Measurements from ENCODE around the gene TTLL12.

Gene TTLL12

DNA sequence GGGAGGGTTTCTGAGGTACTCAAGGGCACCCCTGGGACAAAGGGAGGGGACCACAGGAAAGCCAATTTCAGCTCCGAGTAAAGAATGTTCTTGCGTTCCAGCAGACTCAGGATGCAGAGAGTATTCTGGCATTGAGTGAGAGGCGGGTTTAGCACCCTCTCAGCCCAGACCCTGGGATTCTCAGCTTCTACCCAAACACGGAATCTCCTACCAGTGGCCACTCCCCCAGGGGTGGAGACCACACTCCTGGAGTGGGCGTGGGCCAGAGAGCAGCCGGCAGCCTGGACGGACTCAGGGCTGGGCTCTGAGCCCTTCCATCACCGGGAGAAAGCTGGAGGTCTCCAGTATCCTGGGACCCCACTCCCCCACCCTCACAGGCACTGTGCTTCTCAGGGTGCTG lies 26.1 kb upstream of the TTLL12 start:
- DNase-seq, result no peak

DNA sequence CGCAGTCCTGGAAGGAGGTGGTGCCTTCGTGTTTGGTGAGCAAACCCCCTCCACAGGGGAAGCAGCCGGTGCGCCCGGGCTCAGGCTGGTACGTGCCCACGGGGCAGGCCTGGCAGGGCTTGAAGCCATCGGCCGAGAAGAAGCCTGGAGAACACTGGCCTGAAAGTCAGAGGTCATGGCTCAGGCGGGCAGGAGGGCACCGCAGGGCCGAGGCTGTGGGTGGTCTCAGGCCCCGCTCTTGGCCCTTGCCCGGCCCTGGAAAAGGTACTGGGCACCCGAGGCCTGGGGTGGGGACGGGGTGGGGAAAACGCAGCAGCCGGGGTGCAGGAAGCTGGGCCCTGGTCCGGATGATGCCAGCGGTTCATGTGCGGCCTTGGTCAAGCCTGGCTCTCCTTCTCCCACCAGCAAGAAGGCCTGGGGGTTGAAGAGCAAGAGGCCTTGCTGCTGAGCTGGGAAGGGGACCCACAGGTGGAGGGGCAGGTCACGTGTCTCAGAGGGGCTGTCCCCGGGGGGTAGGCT lies 25.6 kb upstream of the TTLL12 start:
- no peak for DNase-seq

DNA sequence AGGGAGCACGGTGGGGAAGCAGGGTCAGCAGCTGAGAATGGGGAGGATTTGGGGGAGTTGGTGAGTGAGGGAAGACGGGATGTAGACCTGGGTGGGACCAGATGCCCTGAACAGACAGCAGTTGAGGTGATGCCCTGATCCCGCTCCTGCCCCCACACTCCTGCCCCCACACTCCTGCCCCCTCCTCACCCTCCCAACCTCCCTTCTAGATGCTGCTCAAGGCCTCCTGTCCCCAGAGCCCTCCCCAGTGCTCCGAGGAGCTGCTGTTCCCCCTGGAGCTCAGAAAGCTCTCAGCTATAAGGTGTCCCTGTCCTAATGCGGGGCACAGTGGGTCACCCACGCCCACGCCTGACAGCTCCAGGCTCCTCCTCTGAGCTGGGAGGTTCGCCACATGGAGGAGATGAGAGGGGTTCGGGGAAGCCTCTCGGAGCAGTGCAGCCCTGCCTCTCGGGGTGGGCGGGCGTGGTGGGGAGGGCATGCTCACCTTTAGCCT lies 25.1 kb upstream of the TTLL12 start:
- no peak for DNase-seq

- DNase-seq, result no peak
Observed at GRCh38 chr22:43210631-43211515, 23.9 kb upstream of the TTLL12 start.

DNA sequence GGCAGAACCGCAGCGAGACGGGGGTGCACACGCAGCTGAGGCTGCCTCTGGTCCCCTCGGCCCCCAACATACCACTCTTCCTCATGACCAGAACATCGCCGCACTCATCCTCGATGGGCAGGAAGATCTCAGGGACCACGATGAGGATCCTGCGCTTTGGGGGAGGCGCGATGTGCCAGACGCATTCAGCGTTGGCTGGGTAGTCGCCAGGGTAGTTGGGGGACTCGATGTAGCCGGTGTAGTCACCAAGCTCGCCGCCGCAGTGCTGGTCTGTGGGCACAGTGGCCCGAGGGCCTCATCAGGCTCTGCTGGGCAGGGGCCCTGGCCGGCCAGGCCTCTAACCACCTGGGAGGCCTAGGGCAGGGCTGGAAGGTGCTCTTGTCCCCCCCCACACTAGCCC lies 23.0 kb upstream of the TTLL12 start:
- no peak for DNase-seq

DNA sequence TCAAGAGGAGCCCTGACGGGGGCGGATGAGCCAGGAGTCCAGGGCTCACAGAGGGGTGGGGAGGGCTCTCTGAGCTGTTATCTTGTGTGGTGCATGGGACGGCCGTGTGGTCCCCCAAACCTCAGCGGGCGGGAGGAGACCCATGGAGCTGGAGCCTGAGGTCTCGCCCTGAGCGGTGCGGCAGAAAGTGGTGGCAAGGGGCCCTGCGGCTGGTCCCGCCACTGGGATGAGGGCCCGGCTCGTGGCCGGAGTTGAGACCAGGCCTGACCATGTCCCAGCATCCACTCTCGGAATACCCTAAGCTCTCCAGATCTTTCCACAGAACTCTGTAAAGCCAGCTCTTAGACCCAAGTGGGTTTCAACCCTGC lies 22.6 kb upstream of the TTLL12 start:
- DNase-seq, result no peak

GRCh38 chr22:43208703-43209522 lies 22.0 kb upstream of the TTLL12 start:
- no peak for DNase-seq

GRCh38 chr22:43207849-43208702 lies 21.1 kb upstream of the TTLL12 start:
- no peak for DNase-seq

GRCh38 chr22:43207386-43207785 lies 20.5 kb upstream of the TTLL12 start:
- DNase-seq, result no peak

- DNase-seq, result no peak
Observed at GRCh38 chr22:43206509-43207161, 19.7 kb upstream of the TTLL12 start.

DNA sequence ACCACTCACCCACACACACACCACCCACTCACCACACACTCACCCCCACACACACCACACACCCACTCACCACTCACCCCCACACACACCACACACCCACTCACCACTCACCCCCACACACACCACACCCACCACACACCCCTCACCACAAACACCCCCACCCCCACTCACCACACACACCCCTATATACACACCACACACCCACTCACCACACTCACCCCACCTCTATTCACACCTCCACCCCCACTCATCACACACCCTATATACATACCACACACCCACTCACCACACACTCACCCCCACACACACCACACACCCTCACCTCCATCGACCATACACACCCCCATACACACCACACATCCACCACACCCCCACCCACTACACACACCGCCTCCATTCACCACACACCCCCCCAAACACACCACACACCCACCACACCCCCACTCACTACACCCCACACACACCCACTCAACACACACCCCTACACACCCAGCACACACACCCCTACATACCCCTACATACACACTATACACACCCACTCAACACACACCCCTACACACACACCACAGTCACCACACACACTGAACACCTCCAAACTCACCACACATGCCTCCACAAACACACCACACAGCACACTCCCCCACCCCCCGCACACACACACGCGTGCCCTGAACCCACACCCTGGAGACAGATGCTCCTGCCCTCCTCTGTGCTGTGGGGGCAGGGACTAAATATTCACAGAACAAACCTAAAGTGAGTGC lies 19.0 kb upstream of the TTLL12 start:
- no peak for DNase-seq

- DNase-seq, result no peak
Observed at GRCh38 chr22:43205261-43205691, 18.3 kb upstream of the TTLL12 start.

DNA sequence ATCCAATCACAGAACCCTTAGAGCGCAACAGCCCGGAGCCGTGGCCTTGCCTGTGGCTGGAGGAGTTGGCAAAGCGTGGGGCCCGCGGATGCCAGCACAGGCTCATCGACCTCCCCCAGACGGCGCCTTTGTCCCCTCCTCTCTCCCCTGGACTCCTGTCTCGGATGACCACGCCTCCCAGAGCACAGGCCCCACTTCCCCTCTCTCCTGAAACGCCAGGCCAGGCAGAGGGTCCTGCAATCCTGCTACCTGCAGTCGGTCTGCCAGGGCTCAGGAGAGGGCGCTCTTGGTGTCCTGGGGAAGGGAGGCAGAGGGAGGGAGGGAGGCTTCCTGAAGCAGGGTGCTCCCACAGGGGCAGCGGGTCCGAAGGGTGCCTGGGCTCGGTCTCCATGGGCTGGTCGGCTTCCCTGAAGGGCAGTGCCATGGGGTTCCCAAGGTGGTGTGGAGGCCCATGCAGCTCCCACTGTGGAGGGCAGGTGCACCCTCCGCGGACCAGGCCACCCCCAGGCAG lies 16.6 kb upstream of the TTLL12 start:
- no peak for DNase-seq

DNA sequence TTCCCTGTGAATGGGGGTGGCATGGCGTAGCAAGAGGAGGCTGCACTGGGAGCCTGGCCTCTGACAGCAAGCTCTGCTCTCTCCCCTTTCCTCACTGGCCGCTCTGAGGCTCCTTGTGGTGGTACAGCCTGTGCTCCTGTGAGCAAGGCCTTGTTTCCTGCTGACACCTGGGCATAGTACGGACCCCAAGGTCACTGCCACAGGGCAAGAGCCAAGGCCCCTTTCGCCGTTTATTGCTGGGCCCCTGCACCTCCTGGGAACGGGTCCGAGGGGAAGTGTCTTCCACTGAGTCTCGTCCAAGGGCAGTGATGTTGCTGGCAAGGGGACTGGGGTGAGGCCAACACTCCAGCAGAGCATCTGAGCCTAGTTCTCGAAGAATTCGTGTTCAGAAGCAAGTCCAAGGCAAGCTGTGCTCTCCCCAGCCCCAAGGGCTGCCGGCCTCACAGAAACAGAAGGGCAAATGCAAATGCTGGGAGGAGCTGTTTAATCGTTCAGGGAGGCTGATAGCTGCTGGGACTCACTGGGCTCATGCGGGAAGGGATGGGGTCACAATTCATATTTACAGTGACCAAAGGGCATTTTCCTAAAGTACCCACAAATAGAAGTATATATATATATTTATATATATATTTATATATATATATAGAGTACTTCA lies 15.9 kb upstream of the TTLL12 start:
- no peak for DNase-seq

GRCh38 chr22:43202326-43202725 lies 15.4 kb upstream of the TTLL12 start:
- DNase-seq, result no peak

GRCh38 chr22:43201486-43202219 lies 14.7 kb upstream of the TTLL12 start:
- no peak for DNase-seq

GRCh38 chr22:43200555-43200954 lies 13.6 kb upstream of the TTLL12 start:
- DNase-seq, result no peak

- no peak for DNase-seq
Observed at GRCh38 chr22:43200031-43200430, 13.1 kb upstream of the TTLL12 start.

- no peak for DNase-seq
Observed at GRCh38 chr22:43199541-43199940, 12.6 kb upstream of the TTLL12 start.

- DNase-seq, result no peak
Observed at GRCh38 chr22:43198936-43199335, 12.0 kb upstream of the TTLL12 start.
